22Rv1 (cell line): Measurements from ENCODE around the gene WSCD2.

ENCODE experiments used
- H3K27ac ChIP-seq: fragments of 450-650 bp; 2 replicates; pipeline ENCODE4 v1.5.1; 2017
- ZFX ChIP-seq: fragments of 450-650 bp; IDR thresholded peaks from 2 replicates; pipeline ENCODE4 v1.6.1; 2017; ENCODE audit warnings: antibody characterized with exemption, borderline replicate concordance
- TF ChIP-seq, protein P1 (sequence below): fragments of 450-650 bp; IDR thresholded peaks from 2 replicates; pipeline ENCODE4 v1.5.1; 2017; ENCODE audit warnings: mild to moderate bottlenecking

The WSCD2 gene

GRCh38 chr12:108145011-108145410, 15.9 kb downstream of the WSCD2 start:
- TF ChIP-seq ZFX = no peak
- TF ChIP-seq, protein P1, sequence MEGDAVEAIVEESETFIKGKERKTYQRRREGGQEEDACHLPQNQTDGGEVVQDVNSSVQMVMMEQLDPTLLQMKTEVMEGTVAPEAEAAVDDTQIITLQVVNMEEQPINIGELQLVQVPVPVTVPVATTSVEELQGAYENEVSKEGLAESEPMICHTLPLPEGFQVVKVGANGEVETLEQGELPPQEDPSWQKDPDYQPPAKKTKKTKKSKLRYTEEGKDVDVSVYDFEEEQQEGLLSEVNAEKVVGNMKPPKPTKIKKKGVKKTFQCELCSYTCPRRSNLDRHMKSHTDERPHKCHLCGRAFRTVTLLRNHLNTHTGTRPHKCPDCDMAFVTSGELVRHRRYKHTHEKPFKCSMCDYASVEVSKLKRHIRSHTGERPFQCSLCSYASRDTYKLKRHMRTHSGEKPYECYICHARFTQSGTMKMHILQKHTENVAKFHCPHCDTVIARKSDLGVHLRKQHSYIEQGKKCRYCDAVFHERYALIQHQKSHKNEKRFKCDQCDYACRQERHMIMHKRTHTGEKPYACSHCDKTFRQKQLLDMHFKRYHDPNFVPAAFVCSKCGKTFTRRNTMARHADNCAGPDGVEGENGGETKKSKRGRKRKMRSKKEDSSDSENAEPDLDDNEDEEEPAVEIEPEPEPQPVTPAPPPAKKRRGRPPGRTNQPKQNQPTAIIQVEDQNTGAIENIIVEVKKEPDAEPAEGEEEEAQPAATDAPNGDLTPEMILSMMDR = no peak
- H3K27ac ChIP-seq = no peak overlapping the region

DNA sequence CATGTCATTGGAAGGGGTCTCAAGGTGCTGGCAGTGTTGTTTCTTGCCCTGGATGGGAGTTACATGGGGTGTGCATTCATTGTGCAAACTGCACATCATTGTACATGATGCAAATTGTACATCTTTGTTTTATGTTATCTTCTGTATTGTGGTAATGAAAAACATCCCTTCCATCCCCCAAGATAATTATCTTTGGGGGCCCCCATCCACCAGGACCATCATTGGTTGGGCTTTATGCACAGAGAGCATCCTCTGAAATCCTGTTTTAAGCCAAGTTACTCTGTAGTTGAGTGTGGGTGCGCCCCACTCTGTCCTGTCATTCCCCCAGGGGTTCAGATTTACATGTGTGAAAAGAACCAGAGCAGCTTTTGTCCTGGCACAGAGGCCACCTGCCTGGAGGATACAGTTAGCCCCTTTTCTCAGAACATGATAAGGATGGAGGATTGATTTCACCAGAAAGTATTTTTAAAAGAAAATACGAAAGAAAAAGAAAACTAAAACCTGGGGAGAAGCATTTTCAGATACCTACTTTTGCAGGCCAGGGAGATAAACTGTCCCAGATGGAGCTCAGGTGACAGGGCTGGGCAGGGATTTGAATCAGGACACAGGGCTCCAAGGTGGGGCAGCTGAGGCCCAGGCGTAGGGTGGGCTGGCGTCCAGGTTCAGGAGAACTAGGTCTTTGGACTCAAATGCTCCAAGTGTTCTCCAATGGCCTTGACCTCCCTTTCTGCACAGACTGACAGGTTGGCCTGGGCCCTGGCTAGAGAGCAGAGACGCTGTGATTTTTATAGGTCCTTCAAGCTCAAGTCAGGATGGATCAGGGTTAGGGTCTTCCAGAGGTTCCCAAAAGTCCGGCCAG, 17.2 kb downstream of the WSCD2 start:
- TF ChIP-seq ZFX = no peak
- TF ChIP-seq, protein P1 = no peak
- no peak overlapping the region for H3K27ac ChIP-seq

DNA sequence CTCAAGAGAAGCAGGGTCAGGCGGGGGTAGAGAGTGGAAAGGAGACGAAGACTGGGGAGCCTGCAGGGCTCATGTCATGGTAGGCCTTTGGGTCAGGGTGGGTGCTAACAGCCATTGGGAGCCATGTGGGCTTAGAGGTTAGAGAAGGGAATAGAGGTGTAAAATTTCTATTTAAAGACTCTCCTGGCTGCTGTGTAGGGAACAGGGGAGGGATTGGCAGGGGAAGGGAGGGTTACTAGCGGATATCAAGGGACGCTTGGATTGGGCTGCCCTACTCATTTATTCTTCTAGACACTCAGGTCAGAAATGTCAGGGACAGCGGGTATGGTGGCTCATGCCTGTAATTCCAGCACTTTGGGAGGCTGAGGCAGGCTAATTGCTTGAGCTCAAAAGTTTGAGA, 18.2 kb downstream of the WSCD2 start:
- TF ChIP-seq, protein P1 = no peak
- no peak for TF ChIP-seq ZFX
- no peak overlapping the region for H3K27ac ChIP-seq

DNA sequence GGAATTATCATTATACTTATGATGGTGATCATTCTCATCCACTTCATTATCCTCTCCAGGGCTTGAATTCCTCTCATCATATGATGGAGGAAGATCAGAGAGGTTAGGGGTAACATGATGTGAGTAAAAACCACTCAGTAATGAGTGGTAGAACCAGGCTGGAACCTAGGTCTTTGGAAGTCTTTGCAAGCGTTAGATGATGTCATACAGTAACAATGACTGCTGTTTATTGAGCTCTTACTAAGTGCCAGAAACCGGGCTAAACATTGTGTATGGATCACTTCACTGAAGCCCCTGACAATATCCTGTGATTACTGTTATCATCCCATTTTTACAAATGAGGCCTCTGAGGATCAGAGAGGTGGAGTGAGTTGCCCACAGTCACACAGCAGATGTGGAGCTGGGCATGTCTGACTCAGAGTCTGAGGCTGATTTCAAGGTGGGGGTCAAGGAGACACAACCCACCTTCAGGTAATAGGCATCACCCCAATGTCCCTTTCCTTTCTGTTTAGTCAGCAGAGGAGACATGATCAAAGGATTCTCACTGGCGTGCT, 19.5 kb downstream of the WSCD2 start:
- H3K27ac ChIP-seq = no peak overlapping the region
- no peak for TF ChIP-seq ZFX
- TF ChIP-seq, protein P1 = no peak

DNA sequence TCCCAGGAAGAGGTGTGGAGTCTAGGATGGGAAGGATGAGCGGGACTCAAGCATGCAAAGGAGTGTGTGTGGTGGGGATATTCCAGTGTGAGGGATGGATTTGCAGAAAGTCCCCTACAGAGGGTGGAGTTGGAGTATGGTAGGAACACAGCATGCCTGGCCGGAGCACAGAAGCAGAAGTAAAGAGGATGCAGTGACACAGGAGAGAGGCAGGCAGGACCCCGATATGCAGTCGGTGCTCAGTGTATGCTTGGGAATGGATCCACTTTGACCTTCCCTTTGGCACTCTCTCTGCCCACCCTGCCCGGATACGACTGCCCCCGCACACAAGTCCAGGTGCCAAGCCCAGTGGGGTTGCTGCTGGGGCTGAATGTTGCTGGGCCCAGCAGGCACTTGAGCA, 21.3 kb downstream of the WSCD2 start:
- H3K27ac ChIP-seq = no peak overlapping the region
- TF ChIP-seq ZFX = no peak
- TF ChIP-seq, protein P1 = no peak

DNA sequence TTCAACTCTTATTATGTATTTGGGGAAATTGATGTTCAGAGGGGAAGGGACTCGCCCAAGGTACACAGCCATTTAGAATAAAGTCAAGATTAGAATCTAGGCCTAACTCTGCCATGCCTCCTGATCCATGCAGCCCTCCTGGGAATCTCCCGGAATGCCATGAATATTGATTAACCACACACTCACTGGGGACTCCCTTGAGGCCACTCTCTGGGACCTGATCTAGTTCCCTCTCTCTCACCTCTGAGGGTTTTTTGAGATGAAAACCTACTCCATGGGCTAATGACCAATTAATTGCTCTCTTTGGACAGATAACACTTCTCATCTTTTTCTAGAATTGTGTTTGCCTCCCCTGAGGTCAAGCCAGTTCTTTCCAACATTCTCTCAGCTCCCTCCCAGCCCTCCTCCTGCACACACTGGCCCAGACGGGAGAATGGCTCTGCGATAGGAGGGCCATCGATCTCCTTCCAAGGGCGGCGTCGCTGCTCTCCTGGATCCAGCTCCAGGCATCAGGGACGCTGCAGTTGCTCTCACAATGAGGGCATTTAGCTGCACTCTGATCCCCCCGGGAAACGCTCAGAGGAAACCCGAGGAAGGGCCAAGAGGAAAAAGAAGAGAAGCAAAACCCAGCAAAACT, 22.6 kb downstream of the WSCD2 start:
- TF ChIP-seq, protein P1 = no peak
- no peak for TF ChIP-seq ZFX
- no peak overlapping the region for H3K27ac ChIP-seq

- H3K27ac ChIP-seq = no peak overlapping the region
- TF ChIP-seq, protein P1 = no peak
- TF ChIP-seq ZFX = no peak
Observed at GRCh38 chr12:108152170-108152538, 23.1 kb downstream of the WSCD2 start.
